DMS114 treated with DMSO at 0.1 percent for 48 hours (cell line): Measurements from ENCODE around the gene FOXK1.
"Not testable (repeated sequence)": the region's sequence is repeated elsewhere in the genome, so short reads cannot be mapped to it uniquely, and the experiment has no call there.

ENCODE experiments used
- DNase-seq: peaks from one replicate; lab custom pipeline; 2025; ENCODE audit not compliant: unreplicated experiment; lab: John Stamatoyannopoulos, UW

FOXK1 gene

GRCh38 chr7:4797858-4798705 is 116.0 kb downstream of the FOXK1 start:
- no peak for DNase-seq

GRCh38 chr7:4798706-4799235 is 116.7 kb downstream of the FOXK1 start:
- no peak for DNase-seq

- DNase-seq = no peak
Observed at GRCh38 chr7:4799508-4800268, 117.6 kb downstream of the FOXK1 start.

GRCh38 chr7:4800487-4800886 is 118.4 kb downstream of the FOXK1 start:
- DNase-seq = no peak

GRCh38 chr7:4800926-4801838 is 119.1 kb downstream of the FOXK1 start:
- DNase-seq = no peak

- no peak for DNase-seq
Observed at GRCh38 chr7:4801839-4802231, 119.7 kb downstream of the FOXK1 start.

GRCh38 chr7:4802577-4802976 is 120.5 kb downstream of the FOXK1 start:
- not testable (repeated sequence) for DNase-seq

- no peak for DNase-seq
Observed at GRCh38 chr7:4803397-4804241, 121.5 kb downstream of the FOXK1 start.

GRCh38 chr7:4805110-4805983 is 123.3 kb downstream of the FOXK1 start:
- DNase-seq = no peak

GRCh38 chr7:4805984-4806300 is 123.8 kb downstream of the FOXK1 start:
- DNase-seq = no peak

GRCh38 chr7:4806983-4807597 is 125.0 kb downstream of the FOXK1 start:
- no peak for DNase-seq

GRCh38 chr7:4807598-4808016 is 125.5 kb downstream of the FOXK1 start:
- DNase-seq = no peak

GRCh38 chr7:4808026-4808425 is 125.9 kb downstream of the FOXK1 start:
- no peak for DNase-seq

- no peak for DNase-seq
Observed at GRCh38 chr7:4808565-4808964, 126.5 kb downstream of the FOXK1 start.

- DNase-seq = no peak
Observed at GRCh38 chr7:4809091-4809591, 127.0 kb downstream of the FOXK1 start.

- no peak for DNase-seq
Observed at GRCh38 chr7:4809666-4810065, 127.6 kb downstream of the FOXK1 start.

GRCh38 chr7:4814433-4814832 is 132.3 kb downstream of the FOXK1 start:
- DNase-seq = no peak

- DNase-seq = no peak
Observed at GRCh38 chr7:4815121-4815520, 133.0 kb downstream of the FOXK1 start.
